ENCODE measurements around the gene FNTB.

FNTB gene

DNA sequence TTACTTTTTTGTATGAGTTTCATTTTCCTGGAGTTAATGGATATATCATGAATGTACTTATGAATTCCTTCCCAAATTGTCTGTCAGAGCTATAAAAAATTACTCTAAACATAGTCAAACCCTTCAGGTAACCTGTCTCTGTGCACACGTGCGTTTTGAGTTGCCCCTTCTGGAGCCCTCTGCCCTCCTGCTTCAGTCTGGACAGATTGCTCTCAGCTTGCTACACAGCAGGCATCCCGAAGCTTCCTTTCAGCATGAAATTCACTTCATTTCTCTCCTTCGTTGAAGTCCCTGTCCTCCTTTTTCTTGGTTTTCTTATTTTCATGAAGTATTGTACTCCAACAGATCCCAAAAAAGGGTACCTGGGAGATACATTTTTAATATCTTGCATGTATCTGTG is 47.3 kb downstream of the FNTB start:
- TF ChIP-seq, protein P1, sequence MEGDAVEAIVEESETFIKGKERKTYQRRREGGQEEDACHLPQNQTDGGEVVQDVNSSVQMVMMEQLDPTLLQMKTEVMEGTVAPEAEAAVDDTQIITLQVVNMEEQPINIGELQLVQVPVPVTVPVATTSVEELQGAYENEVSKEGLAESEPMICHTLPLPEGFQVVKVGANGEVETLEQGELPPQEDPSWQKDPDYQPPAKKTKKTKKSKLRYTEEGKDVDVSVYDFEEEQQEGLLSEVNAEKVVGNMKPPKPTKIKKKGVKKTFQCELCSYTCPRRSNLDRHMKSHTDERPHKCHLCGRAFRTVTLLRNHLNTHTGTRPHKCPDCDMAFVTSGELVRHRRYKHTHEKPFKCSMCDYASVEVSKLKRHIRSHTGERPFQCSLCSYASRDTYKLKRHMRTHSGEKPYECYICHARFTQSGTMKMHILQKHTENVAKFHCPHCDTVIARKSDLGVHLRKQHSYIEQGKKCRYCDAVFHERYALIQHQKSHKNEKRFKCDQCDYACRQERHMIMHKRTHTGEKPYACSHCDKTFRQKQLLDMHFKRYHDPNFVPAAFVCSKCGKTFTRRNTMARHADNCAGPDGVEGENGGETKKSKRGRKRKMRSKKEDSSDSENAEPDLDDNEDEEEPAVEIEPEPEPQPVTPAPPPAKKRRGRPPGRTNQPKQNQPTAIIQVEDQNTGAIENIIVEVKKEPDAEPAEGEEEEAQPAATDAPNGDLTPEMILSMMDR (IDR thresholded peaks at IDR 0.05): no peak
- no peak overlapping the region for H3K4me3 Mint-ChIP-seq
- no peak for DNase-seq
- peaks cover 57% of the 10 kb centered on the region for H3K36me3 Mint-ChIP-seq (ENCODE audit: low read depth)
- no peaks in the 10 kb centered on the region for H3K9me3 Mint-ChIP-seq
- H3K4me1 Mint-ChIP-seq: peaks cover 10% of the 10 kb centered on the region
- no peak overlapping the region for H3K27ac Mint-ChIP-seq
- no peaks in the 10 kb centered on the region for H3K27me3 Mint-ChIP-seq (ENCODE audit: low read depth, poor library complexity)

GRCh38 chr14:65035049-65035448 is 48.4 kb downstream of the FNTB start:
- peak; percentile 17 for DNase-seq
- H3K36me3 Mint-ChIP-seq (ENCODE audit: low read depth): peaks cover 52% of the 10 kb centered on the region
- H3K9me3 Mint-ChIP-seq: no peaks in the 10 kb centered on the region
- H3K27me3 Mint-ChIP-seq (ENCODE audit: low read depth, poor library complexity): no peaks in the 10 kb centered on the region
- no peak overlapping the region for H3K4me3 Mint-ChIP-seq
- TF ChIP-seq, protein P1 (IDR thresholded peaks at IDR 0.05): no peak
- H3K4me1 Mint-ChIP-seq: peaks cover 10% of the 10 kb centered on the region
- H3K27ac Mint-ChIP-seq: no peak overlapping the region

DNA sequence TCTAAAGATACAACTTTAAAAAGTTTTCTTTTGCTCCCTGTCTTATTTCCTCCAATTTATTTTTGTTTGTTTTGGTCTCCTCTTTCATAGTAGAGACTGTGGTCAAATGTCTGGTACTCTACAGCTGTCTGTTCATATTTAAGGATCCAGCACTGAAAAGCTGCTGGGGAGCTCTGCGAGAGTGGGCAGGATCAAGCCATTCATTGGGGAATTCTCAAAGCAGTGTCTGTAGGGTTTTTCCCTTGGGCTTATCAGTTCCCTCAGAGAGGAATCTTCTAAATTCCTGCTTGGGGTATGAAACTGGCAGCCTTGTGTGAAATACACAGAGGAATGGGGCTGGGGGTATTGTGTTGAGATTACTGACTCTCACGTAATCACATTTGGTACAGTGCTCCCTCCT is 52.3 kb downstream of the FNTB start:
- no peak for DNase-seq
- H3K4me3 Mint-ChIP-seq: no peak overlapping the region
- H3K27me3 Mint-ChIP-seq (ENCODE audit: low read depth, poor library complexity): no peaks in the 10 kb centered on the region
- no peaks in the 10 kb centered on the region for H3K9me3 Mint-ChIP-seq
- no peak overlapping the region for H3K27ac Mint-ChIP-seq
- H3K4me1 Mint-ChIP-seq: peaks cover 10% of the 10 kb centered on the region
- peaks cover 60% of the 10 kb centered on the region for H3K36me3 Mint-ChIP-seq (ENCODE audit: low read depth)
- TF ChIP-seq, protein P1 (IDR thresholded peaks at IDR 0.05): no peak

GRCh38 chr14:65040666-65041433 is 54.2 kb downstream of the FNTB start:
- Mint-ChIP-seq H3K4me1 (no peaks in the 10 kb centered on the region), H3K4me3 (no peak overlapping the region), H3K27me3 (ENCODE audit: low read depth, poor library complexity) (no peaks in the 10 kb centered on the region), H3K9me3 (no peaks in the 10 kb centered on the region), H3K36me3 (ENCODE audit: low read depth) (peaks cover 62% of the 10 kb centered on the region), H3K27ac (no peak overlapping the region)
- DNase-seq: no peak
- TF ChIP-seq, protein P1 (IDR thresholded peaks at IDR 0.05): no peak

GRCh38 chr14:65041434-65041915 is 54.8 kb downstream of the FNTB start:
- Mint-ChIP-seq H3K27me3 (ENCODE audit: low read depth, poor library complexity) (no peaks in the 10 kb centered on the region), H3K27ac (no peak overlapping the region), H3K36me3 (ENCODE audit: low read depth) (peaks cover 65% of the 10 kb centered on the region), H3K4me1 (no peaks in the 10 kb centered on the region), H3K9me3 (no peaks in the 10 kb centered on the region), H3K4me3 (no peak overlapping the region)
- TF ChIP-seq, protein P1 (IDR thresholded peaks at IDR 0.05): no peak
- DNase-seq: no peak

DNA sequence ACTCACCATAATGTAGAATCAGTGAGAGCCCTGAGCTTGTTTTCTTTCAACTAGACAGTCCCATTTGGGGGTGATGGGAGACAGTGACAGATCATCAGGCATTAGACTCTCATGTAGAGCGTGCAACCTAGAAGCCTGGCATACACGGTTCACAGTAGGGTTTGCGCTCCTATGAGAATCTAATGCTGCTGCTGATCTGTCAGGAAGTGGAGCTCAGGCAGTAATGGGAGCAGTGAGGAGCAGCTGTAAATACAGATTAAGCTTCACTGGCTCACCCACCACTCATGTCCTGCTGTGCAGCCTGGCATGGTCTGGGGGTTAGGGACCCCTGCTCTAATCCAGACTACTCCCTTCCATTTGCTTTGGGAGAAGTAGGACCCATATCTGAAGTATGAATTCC is 55.6 kb downstream of the FNTB start:
- TF ChIP-seq, protein P1 (IDR thresholded peaks at IDR 0.05): no peak

More for the DNA sequence above, 55.6 kb downstream of the FNTB start:
- DNase-seq: no peak
- Mint-ChIP-seq H3K9me3 (no peaks in the 10 kb centered on the region), H3K36me3 (ENCODE audit: low read depth) (peaks cover 65% of the 10 kb centered on the region), H3K4me3 (no peak overlapping the region), H3K4me1 (no peaks in the 10 kb centered on the region), H3K27me3 (ENCODE audit: low read depth, poor library complexity) (no peaks in the 10 kb centered on the region), H3K27ac (no peak overlapping the region)
